ENCODE measurements around the gene DCHS2.
"Not testable (repeated sequence)": the region's sequence is repeated elsewhere in the genome, so short reads cannot be mapped to it uniquely, and the experiment has no call there.

DCHS2 gene

DNA sequence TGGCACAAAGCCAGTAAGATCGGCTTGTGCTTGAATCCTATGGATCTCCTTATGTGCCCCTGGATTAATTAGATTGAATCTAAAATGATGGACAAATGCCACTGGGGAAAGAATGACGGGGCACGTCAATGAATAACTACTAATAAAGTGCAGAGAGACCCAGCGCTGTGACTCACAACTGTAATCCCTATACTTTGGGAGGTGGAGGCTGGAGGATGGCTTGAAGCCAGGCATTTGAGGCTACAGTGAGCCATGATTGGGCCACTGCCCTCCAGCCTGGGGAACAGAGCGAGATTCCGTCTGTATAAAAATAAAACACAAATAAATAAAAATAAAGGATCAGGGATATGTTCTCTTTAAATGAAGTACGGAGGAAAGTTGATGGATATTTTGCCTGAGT is 179.4 kb downstream of the DCHS2 start:
- no peak for DNase-seq

DNA sequence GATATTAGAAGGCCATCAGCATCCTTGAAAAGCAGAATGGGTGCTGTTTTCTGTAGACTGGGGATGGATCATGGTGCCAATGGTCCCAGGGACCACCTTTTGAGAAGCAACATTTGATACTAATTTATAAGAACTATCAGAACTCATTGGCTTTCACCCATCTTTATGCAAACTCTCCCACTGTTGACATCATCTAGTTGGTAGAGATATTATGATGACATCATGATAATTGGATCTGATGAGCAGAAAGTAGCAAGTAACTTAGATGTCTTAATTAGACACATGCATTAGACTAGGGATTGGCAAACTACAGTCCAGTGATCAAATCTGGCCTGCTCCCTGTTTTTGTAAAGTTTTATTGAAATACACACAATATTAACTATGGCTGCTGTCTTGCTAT is 181.0 kb downstream of the DCHS2 start:
- DNase-seq, result no peak

DNA sequence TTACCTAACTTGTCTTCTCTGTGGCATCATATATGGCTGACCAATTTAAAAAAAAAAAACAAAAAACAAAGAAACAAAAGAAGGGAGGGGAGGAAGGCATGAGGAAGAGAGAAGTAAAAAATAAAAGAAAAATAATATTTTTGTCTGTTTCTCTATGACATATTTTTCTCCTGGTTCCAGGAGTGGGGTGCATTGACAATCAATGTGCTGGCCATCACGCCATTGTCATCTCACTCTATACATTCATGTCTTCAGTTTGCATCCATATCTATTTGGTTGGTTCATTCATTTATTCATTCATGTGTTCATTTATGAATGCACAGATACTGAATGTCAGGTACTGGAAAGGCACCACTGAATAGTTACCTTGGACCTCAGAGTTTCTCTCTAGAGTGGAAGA is 183.4 kb downstream of the DCHS2 start:
- no peak for DNase-seq

DNA sequence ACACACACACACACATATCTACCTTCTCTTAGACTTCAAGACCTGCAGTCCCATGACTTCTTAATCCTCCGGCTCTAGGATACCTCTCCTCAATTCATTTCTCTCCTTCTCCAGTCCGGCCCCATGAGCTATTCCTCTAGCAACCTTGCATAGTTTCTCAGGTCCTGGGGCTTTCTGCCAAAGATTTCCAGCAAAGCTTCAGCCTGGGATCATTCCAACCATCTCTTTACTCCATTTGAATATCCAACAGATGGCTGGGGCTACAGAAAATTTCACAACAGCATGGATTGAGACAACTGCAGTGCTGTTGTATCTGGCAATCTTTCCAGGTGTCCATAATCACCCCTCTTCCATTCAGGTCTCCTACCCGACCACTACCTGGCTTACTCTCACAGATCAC is 184.1 kb downstream of the DCHS2 start:
- no peak for DNase-seq

DNA sequence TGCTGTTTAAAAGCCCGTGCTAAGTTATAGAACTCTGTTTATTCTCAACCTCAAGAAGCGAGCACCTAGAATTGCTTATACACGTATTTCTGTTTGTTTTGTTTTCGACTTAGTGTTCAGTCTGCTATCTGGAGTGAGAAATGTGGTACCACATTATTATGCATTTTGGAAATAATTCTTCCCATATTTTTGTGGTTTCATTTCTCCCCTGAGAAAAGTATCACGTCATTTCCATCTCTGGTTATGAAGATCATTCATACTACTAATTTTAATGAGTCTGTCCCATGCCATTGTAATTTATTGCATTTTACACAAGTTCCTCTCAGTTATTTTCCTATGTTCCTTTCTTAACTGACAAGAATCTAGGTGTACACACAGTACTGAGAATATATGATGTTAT is 186.0 kb downstream of the DCHS2 start:
- DNase-seq, result no peak

DNA sequence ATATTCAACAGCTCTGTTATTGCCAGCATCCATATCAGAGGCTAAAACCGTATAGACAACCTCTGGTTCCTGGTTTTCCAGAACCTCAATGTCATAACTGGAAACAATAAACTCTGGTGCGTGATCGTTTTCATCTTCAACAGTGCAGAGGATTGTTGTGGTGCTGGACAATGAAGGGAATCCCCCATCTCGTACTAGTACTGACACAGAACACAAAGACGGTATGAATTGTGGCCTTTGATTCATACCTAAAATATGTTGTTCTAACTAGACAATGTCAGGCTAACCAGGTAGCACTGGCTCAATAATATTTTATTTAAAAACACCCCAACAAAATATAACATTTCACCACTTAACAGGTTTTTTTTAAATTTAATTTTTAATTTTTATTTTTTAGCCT is 186.9 kb downstream of the DCHS2 start:
- DNase-seq, result no peak

DNA sequence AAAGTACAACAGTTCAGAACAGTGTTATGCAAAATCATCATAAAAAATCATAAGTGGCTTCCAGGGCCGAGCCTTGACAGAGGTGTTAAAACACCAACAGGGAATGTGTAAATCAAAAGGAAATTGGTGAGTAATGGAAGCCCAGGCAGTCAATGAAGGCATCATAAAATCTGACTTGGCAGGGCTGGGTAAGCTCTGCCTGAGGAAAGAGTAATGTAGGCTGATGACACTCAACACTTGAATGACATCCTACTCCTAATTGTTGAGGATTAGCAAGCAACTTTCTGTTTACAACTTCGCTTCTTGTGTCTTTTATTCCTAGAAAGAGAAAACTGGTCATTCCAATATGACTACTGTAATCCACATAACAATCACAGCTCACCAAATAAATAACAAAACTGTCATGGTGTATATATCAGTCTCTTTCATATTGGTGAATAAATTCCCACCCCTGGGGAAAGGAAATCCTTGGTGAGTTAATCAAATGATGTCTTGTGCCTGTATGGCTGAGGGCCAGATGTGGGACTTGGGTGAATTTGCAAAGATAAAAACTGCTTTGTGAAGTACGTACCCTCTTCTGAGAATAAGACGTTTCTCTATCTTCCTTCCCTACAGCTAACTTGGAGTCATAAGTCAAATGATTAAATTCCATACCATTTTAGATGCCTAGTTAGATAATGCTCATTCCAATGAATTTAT is 196.8 kb downstream of the DCHS2 start:
- DNase-seq, result no peak

DNA sequence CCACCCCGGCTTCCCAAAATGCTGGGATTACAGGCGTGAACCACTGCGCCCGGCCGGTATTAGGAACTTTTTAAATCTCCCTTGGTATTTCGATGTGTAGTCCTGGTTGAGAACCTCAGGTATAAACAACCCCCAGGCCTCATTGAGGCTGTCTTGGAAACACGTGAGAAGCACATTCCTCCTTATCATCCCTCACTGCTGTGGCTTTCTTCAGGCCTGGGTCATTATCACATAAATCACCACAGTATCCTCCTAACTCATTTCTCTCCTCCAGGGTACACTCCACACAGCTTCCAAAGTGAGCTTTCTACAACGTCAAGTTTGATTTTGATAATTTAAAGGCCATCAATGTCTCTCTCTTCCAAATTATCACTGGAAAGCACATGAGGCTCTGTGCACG is 198.2 kb downstream of the DCHS2 start:
- no peak for DNase-seq

DNA sequence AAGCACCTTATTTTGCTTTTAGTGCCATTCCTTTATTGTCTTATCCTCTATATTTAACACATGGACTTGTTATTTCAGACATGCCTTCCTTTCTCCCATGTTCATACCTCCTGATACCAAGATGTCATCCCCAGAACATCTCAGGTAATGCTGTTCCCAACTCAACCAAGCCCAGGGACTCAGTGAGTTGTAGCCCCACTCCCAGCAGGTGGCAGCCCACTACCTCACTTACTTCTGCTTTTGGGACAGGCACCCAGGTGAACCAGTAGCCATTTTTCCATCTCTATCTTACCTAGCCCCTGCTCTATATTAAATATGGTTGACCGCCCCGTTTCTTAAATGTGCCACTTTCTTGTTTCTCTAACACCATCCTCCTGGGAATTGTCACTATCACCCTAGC is 199.0 kb downstream of the DCHS2 start:
- no peak for DNase-seq

DNA sequence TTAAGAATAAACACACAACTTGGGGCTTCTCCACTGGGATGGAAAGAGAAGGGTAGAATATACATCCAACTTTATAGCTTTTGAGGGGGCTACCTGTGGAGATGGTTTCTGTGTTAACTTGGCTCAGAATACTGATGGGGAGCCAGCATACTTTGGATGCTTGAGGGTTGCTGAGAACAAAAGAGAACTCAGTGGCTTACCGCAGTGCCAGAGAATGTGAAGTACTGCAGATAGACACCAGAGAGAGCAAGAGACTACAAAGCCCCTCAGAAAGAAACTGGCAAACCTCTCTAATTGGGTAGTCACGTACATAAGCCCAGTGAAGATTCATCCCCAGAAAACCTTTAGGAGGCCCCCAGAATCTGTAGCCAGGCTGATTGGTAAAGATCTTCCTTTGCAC is 214.4 kb downstream of the DCHS2 start:
- DNase-seq, result no peak

DNA sequence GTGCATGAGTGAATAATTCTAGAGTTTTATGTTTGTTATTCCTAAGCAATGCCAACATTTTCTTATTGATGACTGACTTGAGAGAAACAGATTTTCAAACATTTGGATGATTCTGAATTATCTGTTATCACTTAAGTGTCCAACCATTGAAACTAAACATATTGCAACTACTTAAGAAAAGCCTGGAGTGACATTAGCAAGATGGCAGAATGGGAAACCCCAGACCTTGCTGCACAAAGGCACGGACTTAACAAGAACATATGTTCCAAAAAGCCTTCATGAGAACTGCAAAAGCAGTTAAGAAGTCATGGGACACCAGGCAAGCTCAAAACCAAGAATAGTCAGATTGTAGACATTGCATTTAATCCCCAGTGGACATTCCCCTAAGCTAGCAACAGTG is 215.1 kb downstream of the DCHS2 start:
- no peak for DNase-seq

DNA sequence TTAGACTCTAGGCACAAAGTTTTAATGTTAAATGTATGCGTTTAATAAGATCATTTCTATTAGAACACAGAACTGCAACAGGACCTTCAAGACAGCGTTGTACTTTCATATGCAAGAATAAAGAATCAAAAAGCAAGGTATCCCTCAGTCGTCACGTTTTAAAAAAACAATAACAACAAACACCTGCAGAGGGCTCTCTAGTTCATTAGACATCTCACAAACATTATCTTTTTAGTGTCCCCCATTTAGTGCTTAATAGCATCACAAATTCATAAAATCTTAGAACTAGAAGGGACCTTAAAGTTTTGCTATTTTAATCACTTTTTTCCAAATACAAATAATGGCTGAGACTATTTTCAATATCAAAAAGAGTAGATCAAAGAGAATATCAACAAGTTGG is 236.6 kb downstream of the DCHS2 start:
- no peak for DNase-seq

DNA sequence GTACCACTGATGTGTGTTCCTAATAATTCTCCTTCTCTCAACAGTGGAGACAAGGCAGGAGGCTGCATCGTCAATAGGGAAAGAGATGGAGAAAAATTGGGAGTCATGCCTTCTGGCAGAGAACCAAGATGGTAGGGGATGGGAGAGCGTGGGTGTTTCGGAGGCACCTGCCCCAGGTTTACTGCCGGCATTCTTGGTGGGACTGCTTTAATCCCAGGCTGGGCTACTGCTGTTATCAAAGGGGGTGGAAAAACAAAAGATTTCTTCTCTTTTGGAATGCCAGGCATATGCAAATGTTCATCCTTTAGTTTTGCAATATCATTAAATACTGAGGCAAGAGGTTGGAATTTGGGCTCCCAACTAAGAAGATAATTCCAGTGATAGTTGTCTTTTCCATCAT is 257.0 kb downstream of the DCHS2 start:
- DNase-seq, result no peak

DNA sequence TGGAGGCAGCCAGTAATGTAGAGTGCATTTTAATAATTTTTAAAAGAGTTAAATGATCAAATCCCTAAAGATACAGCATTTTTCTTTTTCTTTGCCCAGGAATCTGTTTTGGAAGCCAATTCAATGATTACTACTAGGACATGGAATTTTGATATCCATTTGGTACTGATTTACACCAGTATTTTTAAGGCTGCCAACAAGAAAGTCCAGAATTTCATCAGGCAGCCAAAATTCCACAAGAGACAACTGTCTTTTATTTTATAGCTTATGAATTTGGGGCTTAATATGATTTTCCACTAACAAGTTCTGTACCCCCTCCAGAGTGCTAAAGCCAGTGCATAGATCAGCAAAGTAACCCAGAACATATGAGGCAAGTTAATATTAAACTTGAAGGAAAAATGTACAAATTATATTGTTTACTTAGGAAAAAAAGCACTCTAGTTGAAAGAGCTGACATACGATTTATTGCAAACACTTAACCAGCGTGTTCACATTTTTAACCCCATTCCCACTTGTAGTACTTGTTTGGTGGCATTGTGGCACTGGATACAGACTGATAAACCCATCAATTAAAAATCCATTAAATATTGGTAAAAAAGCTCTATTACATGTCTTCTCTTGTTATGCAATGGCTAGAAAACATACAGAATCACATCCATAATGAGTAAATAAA is 259.7 kb downstream of the DCHS2 start:
- DNase-seq, result no peak

DNA sequence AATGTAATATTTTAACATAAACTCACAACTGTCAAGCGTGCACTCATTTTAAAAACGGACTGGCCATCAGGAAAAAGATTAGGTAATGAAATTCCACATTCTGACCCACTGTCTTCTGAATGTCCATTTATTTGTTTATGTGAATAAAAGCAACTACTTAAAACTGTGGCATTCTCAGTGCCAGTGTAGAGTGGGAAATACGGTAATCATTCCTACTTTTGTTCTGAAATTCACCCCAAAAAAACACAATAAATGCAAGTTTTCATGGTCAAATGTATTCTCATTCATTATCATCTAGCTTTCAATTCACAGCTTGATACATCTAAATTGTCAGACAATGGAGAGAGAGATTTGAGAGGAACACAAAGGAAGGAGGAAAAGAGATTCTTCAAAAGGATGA is 260.9 kb downstream of the DCHS2 start:
- DNase-seq, result no peak

DNA sequence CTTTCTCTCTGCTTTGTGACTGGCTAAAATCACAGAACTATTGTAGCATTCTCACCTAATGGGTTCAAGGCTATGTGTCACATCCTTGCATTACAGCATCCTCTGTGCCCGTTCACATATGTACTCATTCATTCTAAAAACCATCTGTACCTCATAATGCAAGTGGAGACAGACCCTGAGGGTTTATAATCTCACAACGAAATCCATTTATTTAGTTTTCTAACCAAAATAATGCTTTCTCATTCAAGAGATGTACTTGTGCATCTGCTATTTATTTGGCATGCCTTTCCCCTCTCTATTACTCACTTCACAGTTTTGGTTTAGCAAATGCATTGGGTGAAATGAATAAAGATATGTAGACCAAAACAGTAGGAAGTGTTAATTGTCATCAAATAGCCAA is 261.5 kb downstream of the DCHS2 start:
- no peak for DNase-seq

DNA sequence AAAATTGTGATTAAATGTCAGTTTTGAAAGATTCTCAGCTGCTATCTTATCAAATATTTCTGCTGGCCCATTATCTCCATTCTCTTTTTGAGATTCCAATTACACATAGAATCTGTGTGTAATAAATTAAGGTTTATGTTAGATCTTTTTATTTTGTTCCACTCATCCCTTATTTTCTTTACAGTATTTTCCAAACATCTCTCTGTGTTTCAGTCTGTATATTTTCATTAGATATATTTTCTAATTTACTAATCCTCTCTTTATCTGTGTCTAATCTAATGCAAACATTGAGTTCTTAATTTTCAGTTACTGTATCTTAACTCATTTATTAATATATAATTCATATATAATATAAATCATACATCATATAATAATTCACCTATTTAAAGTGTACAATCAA is 268.7 kb downstream of the DCHS2 start:
- DNase-seq, result no peak

DNA sequence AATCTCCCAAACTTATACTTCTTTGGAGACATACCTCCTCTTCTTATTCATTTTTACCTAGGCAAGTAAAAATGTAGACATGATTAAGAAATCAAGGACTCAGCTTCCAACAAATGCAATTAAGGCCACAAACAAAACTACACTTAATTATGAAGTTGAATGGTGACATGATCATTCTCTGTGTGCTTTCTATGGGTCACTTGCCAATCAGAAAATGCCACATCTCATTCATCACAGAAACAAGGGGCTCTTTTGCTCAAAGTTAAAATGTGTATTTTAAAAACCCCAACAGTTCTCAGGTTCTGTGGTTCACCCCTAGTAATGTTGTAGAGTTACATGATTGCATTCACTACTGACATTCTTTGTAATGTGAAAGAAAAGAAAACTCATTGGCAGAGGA is 273.5 kb downstream of the DCHS2 start:
- DNase-seq, result no peak

DNA sequence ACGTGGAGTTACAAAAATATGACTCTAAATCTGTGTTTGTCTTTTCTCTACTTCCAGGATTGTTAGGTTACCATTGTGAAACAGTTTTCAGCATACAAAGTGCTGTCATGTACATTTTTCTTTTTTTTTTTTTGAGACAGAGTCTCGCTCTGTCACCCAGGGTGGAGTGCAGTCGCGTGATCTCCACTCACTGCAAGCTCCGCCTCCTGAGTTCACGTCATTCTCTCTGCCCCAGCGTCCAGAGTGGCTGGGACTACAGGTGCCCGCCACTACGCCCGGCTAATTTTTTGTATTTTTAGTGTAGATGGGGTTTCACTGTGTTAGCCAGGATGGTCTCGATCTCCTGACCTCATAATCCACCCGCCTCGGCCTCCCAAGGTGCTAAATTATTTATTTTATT is 274.2 kb downstream of the DCHS2 start:
- not testable (repeated sequence) for DNase-seq

DNA sequence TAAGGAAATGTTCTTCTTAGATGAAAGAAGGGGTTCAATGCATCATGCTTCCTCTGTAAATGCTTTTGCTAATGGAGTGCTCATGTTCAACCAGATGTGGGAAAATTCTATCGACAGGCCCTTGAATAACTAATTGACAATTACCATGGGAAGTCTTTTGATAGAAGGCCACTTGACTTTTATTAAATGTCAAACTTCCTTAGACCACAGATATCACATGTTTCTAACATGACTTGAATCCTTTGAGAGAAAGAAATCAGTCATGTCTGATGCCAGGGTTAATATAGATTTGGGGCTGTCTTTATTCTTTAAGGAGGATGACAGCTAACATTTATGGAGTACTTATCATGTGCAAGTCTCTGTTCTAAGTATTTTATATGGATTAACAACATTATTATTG is 280.1 kb downstream of the DCHS2 start:
- no peak for DNase-seq

DNA sequence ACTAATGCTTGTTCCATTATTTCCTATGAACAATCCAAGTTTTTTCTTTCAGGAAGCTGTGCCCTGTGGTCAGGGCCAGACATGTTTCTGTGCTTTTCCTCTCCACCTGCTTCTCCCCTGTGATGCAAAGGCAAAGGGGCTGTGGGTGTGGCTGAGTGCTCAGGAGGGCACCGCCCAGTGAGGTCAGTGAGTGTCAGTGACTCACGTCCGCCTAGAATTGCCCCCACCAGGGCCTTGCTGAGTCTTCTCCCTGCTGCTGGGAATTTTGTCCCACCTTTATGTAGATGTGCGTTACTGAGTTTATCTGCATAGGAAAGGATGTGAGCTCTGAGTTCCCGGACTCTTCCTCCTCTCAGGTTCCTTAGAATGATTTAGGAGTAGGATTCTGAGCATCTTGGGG is 283.2 kb downstream of the DCHS2 start:
- no peak for DNase-seq

DNA sequence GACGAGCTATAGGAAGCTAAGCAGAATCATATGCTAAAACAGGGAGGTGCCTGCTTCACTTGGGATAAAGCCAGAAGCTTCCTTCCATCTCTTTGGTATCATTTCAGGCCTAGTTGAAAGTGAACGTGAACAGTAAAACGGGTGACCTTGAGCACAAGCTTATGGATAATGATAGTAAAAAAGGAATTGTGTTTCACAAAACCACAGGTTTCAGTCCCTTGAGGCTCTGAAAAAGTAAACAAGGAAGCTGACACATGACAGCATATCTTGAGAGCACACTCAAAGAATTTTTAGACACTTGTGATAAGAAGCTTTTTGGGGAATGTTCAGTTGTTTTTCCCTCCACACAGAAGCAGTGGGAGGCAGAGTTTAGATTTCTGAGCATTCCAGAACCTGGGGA is 286.1 kb downstream of the DCHS2 start:
- DNase-seq, result no peak

DNA sequence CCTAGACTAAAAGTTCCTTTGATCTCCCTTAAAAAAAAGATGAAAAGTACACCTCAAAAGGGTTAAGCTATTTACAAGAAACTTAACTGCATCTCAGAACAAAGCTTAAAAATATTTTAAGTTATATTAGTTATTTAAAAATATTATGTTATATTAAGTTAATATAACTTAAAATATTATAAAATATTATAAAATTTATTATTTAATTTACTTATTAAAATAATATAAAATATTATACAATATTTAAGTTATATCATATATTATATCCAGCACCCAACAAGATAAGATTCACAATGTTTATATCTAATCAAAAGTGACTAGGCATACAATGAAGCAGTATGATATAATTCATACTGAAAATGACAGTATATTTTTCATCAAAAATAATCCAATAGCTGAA is 296.9 kb downstream of the DCHS2 start:
- DNase-seq, result no peak

DNA sequence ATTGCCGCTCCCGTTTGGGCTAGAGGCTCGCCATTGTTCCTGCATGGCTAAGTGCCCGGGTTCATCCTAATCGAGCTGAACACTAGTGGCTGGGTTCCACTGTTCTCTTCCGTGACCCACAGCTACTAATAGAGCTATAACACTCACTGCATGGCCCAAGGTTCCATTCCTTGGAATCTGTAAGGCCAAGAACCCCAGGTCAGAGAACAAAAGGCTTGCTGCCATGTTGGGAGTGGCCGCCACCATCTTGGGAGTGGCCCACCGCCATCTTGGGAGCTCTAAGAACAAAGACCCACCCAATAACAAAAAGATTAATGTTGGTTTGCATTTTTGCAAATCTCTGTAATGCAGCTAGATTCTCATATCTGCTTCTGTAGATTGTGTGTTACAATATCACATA is 299.0 kb downstream of the DCHS2 start:
- DNase-seq, result no peak

DNA sequence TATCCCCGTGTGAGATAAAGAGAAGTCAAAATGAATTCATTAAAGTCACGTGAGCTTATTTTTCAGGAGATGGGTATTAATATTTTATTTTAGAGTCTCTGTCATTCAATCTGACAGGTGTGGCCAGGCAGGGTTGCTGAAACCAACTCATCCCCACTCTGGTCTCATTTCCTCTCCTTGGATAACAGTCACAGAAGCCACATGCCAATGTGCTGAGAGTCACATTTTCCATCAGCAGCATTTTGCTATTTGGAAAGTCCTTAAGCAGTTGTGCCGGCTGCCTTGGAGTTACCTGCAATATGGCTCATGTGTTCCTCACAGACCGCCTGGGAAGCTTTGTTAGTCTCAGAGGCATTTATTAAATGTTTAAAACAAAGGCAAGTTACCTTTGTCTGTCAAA is 302.3 kb downstream of the DCHS2 start:
- no peak for DNase-seq
